Fibroblast of the conjunctiva (primary cell): Measurements from ENCODE around the gene AKT3.
"Not testable (repeated sequence)": the region's sequence is repeated elsewhere in the genome, so short reads cannot be mapped to it uniquely, and the experiment has no call there.

Experiments
- DNase-seq: peaks from one replicate; pipeline ENCODE4 v3.0.0-alpha.2; 2010; ENCODE audit warnings: low read depth

The AKT3 gene

GRCh38 chr1:243783714-243784113 lies 66.3 kb downstream of the AKT3 start:
- no peak for DNase-seq

- not testable (repeated sequence) for DNase-seq
These were observed 77.5 kb downstream of the AKT3 start for GRCh38 chr1:243772361-243773050.

- DNase-seq = no peak
These were observed 79.2 kb downstream of the AKT3 start for GRCh38 chr1:243770860-243771259.

DNA sequence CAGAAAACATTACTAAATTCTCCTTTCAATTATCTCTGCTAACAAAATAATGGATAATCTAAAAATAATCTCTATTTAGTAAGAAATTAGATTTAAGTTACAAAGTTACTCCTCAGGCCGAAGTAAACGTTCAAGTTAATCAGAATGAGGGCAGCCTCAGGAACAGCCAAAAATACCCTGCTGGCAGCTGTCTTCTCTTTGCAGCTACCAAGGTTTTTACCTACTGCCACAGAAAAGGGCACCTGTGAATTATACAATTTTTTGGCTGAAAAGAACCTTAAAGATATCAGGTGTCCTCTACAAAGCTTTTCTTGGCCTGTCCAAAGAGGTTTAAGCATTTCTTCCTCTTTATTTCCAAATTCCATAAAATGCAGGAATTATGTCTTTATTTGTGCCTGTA lies 84.4 kb downstream of the AKT3 start:
- no peak for DNase-seq

GRCh38 chr1:243763806-243764205 lies 86.2 kb downstream of the AKT3 start:
- DNase-seq = no peak

DNA sequence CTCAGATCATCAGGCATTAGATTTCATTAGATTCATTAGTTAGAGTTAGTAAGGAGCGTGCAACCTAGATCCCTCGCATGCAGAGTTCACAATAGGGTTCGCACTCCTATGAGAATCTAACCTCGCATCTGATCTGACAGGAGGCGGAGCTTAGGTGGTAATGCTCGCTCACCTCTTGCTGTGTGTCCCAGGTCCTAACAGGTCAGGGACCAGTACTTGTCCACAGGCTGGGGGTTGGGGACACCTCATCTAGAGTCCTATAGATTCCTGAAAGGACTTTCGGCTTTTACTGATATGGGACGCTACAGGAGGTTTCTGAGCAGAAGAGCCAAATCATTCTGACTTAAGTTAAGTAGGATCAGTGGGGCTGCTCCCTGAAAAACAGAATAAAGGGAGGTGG lies 91.4 kb downstream of the AKT3 start:
- DNase-seq = no peak

- DNase-seq = no peak
These were observed 93.5 kb downstream of the AKT3 start for GRCh38 chr1:243756529-243756928.

DNA sequence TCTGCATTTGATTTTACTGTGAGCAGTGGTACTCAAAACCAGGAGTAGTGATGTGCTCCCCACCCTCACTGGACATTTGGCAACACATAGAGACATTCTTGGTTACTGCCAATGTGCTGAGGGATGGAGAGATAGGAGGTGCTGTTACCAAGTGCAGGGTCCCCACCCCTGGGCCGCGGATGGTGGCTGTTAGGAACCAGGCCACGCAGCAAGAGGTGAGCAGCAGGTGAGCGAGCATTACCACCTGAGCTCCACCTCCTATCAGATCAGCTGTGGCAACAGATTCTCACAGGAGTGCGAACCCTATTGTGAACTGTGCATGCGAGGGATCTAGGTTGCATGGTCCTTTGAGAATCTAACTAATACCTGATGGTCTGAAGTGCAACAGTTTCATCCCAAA lies 95.7 kb downstream of the AKT3 start:
- DNase-seq = no peak

DNA sequence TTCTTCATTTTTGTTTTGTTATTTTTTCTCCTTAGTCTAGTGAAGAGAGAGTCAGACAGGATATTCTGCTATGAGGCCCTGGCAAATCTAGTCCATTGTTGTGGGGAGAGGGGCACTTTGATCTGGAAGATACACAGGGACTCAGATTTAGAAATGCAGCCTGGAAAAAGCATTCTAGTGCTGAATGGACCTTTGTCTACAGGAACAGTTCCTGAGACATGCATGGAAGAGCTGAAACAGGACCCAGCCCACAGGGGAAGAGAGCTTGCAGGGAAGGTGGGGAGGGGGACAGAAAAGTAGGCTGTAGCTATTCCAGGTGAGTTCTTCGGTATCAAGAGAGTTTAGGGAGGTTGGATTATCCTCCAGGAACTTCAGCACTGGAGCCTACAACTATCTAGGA lies 98.5 kb downstream of the AKT3 start:
- no peak for DNase-seq

GRCh38 chr1:243748706-243749283 lies 101.2 kb downstream of the AKT3 start:
- peak; percentile 77 for DNase-seq

GRCh38 chr1:243748227-243748626 lies 101.8 kb downstream of the AKT3 start:
- no peak for DNase-seq

DNA sequence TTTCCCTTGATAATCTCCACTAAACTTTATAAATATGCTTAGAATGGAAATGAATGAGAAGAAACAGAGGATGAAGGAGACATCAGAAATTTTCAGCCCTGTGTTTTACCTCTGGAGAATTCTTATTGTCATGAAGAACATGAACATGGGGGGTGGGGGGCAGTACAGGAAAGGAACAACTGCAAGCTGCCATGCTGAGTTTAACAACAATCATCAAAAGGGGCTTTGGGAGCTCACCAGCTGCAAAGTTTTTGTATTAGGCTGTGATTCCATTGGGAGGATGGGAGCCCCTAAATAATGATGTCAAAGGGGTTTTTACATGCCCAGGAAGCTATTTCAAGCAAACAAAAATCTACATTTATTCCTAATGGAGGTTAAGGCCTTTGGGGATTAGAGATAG lies 103.3 kb downstream of the AKT3 start:
- no peak for DNase-seq

DNA sequence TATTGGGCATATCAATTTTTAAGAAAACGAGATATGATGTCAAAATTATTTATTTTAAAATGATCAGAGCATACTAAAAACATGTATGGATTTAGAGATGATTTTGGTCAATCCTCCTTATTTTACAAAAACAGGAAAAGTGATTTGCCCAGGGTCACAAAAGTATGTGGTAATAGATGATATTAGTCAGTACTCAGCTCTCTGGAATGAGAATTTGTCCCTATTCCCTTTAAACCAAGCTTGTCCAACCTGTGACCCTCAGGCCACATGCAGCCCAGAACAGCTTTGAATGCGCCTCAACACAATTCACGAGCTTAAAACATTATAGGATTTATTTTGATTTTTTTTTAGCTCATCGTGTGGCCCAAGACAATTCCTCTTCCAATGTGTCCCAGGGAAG lies 104.7 kb downstream of the AKT3 start:
- DNase-seq = no peak

GRCh38 chr1:243742819-243743218 lies 107.2 kb downstream of the AKT3 start:
- DNase-seq = no peak

- DNase-seq = no peak
These were observed 109.6 kb downstream of the AKT3 start for GRCh38 chr1:243740255-243740999.

- DNase-seq = no peak
These were observed 110.6 kb downstream of the AKT3 start for GRCh38 chr1:243739335-243740003.

GRCh38 chr1:243738020-243738419 lies 112.0 kb downstream of the AKT3 start:
- DNase-seq = no peak

GRCh38 chr1:243735457-243735856 lies 114.6 kb downstream of the AKT3 start:
- DNase-seq = no peak

DNA sequence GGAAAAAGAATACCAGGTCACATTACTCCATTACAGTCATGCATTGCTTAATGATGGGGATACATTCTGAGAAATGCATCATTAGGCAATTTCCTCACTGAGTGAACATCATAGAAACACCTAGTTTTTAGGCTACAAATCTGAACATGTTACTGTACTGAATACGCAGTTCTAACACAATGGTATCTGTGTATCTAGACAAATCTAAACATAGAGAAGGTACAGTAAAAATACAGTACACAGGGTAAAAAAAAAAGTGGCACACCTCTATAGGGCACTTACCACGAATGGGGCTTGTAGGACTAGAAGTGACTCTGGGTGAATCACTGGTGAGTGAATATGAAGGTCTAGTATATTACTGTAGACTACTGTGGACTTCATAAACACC lies 115.7 kb downstream of the AKT3 start:
- no peak for DNase-seq

- DNase-seq = no peak
These were observed 116.3 kb downstream of the AKT3 start for GRCh38 chr1:243733670-243734307.

GRCh38 chr1:243732637-243733036 lies 117.4 kb downstream of the AKT3 start:
- no peak for DNase-seq

DNA sequence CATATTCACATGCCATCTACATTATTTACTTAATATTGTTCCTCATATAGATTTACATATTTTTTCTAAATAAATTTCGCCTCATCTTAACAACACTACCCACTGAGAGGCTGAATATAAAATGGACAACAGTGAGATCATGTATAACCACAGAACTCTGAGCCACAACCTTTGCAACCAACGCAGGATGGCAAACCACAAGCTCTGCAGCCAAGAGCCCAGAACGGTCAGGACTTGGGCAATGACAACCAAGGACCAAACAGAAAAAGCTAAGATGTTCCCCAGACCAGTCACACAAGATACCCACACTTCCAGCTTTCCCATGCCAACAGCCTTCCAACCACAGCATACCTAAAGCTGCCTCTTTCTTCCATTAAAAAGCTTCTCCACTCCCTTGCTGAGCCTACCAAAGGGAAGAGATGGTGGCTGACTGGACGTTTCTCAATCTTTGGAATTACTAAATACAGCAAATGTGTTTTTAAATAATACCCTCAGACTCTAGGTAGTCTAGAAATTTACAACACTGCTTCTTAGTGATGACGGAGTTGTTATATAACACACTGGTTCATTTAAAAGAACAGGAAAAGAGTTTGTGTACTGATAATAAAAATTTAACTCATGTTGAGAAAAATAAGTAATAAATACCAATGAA lies 117.9 kb downstream of the AKT3 start:
- DNase-seq = no peak
